ENCODE results near the gene ARL14EP.

The ARL14EP gene

GRCh38 chr11:30380846-30381245, 57.9 kb downstream of the ARL14EP start:
- DNase-seq (ENCODE audit: low read depth) = no peak

- no peak for DNase-seq (ENCODE audit: low read depth)
Observed at GRCh38 chr11:30381879-30382278, 59.0 kb downstream of the ARL14EP start.

Data from GM04504 (cell line).